ENCODE data around the gene FNDC3B.

Gene FNDC3B

DNA sequence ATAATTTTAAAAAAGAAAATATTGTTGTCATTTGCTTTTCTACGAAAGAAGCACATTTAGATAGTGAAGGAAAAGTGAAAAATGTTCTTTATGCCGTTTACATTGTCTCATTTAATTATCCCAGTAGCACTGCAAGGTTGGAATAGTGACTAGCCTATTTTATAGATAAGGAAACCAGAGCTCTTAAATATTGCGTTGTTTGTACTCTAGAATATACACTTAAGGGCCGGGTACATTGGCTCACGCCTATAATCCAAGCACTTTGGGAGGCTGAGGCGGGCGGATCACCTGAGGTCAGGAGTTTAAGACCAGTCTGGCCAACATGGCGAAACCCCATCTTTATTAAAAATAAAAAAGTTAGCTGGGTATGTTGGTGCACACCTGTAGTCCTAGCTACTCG lies 127.5 kb downstream of the FNDC3B start:
- no peak for DNase-seq (ENCODE audit: insufficient read length, low spot score)
- FAIRE-seq, result no peak
- no peak for TF ChIP-seq POLR2A (IDR thresholded peaks at IDR 0.05; ENCODE audit: low read depth, low read length)

DNA sequence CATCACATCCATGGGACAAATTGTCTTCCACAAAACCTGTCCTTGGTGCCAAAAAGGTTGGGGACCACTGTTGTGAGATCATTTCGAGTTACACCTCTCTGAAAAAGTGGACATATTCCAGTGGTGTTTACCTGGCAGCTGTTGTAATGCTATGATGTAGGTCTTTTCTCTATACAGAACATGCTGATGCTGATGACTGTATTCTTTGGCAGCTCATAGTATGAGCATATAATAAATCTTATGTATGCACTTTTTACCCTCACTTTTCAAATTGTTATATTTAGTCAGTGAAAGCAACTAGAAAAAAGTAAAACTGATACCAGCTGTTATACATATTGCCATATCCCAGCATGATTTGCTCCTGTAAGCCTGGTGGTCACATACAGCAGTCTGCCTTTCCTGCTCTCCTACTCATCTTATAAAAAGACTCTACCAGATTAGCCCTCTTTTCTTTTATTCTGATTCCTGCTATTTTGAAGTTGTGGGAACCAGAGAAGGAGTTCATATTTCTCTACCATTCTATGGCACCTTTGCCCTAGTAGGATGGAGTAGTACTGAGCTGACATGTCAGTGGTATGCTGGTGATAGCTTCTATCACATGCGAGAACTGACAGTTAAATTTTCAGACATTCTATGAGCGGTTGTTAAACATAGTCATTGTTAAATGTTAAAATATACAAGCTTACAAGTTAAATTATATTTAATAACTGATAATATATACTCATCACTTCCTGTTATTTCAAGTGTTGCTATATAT lies 128.7 kb downstream of the FNDC3B start:
- DNase-seq (ENCODE audit: insufficient read length, low spot score) (no peak), FAIRE-seq (no peak)
- no peak for TF ChIP-seq POLR2A (IDR thresholded peaks at IDR 0.05; ENCODE audit: low read depth, low read length)

DNA sequence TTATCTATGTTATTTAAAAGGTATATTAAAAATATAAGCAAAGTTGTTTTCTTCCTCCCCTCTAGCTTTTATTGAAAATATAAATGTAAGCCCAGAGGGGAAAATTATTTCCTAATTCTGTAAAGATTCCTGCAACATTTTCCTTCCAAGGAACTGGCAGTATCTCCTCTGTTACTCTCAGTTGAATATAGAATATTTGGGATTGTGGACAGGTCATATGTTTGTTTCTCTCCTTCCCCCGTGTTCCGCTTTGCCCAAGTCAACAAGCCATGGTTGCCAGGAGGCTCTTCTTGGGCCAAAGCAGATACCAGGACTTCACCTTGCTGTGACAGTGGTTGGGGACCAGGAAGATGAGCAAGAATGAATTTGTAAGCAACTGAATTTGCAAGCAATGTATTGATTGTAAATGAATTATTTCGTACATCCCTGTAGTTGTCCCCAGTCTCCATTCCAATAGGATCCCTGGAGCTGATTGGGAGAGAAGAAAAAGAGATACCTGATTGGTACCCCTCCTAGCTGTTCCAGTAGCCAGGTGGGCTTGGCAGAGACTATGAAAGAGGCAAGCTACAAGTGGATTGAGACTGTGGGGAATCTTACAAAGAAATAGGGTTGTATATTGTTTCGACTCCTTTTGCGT lies 130.8 kb downstream of the FNDC3B start:
- no peak for TF ChIP-seq POLR2A (IDR thresholded peaks at IDR 0.05; ENCODE audit: low read depth, low read length)
- DNase-seq (ENCODE audit: insufficient read length, low spot score) (no peak), FAIRE-seq (no peak)

DNA sequence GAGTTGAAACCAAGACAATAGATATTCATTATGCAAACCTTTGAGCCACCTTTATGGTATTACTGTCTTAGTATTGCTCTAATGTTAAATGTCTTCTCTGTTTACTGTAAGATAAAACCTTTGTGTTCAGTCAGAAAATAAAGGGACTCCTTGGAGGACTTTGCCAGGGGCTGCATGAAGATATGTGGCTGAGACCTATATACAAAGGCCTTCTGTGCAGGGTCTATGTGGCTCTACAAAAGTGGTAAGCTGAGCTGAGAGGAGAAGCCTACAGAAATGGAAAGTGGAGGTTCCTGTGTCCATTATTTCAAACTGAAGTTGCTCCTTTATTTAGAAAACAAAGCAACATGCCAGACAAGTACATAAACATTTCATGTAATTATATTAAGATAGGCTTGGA lies 131.5 kb downstream of the FNDC3B start:
- FAIRE-seq, result no peak
- no peak for TF ChIP-seq POLR2A (IDR thresholded peaks at IDR 0.05; ENCODE audit: low read depth, low read length)
- DNase-seq (ENCODE audit: insufficient read length, low spot score), result no peak

DNA sequence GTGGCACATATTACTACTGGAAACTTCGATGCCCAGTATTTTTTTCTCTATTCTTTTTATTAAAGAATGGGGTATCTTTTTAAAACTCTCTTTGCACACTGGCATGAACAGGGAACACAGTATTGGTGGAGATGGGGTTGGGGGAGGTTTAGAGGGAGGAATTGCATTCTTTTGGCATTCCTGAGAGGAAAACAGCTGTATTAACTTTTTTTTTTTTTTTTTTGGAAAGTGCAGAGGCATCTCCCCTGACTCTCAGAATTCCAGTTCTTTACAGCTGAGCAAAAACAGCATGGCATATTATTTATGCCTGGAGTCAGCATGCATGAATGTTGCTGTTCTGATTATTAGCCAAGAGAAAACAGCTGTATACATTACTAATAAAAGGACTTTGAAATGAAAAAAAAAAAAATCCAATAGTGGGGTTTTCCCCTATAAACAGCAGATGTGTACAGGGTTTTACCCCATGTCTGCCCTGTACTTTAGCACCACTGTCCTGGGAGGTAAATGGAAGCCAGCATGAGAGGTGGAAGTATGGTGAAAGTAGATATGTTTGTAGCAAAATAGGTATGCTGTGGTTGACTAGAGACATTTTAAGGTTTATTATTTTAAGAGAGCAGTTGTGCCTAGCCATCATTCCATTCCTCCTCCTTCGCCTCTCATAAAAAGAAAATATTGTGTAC lies 132.2 kb downstream of the FNDC3B start:
- no peak for DNase-seq (ENCODE audit: insufficient read length, low spot score)
- TF ChIP-seq POLR2A (IDR thresholded peaks at IDR 0.05; ENCODE audit: low read depth, low read length), result no peak
- no peak for FAIRE-seq

DNA sequence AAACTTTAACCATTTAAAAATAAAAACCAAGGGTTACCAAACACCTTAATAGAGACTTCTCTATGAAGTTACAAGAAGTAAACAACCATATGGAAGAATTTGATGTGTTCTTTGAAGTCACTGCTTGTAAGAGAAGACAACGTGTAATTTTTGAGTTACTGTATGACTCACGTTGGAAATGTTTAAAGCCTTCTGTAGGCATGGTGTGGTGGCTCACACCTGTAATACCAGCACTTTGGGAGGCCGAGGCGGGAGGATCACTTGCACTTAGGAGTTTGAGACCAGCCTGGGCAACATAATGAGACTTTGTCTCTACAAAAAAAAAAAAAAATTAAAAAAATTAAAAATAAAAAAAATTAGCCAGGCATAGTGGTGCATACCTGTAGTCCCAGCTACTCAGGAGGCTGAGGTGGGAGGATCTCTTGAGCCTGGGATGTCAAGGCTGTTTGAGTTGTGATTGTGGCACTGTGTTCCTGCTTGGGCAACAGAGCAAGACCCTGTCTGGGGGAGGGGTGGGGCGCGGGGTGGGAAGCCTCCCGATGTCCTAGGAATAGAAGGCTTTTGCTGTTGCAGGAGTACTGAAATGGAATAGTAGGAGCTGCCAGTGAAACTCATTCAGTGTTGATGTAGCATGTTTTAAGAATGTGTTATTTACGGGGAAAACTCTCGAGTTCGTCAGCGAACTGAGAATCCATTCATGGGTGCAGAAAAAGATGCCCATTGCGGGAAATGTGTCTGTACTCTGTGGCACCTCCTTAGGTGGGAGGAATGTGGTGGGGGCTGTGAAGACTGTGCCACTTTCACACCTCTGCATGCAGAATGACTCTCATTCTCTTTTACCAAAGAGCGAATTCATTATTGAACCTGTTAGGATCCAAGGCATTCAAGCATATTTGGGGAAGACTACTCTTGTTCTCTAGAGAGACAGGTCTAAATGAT lies 134.2 kb downstream of the FNDC3B start:
- TF ChIP-seq POLR2A (IDR thresholded peaks at IDR 0.05; ENCODE audit: low read depth, low read length), result no peak
- DNase-seq (ENCODE audit: insufficient read length, low spot score), result no peak
- no peak for FAIRE-seq

DNA sequence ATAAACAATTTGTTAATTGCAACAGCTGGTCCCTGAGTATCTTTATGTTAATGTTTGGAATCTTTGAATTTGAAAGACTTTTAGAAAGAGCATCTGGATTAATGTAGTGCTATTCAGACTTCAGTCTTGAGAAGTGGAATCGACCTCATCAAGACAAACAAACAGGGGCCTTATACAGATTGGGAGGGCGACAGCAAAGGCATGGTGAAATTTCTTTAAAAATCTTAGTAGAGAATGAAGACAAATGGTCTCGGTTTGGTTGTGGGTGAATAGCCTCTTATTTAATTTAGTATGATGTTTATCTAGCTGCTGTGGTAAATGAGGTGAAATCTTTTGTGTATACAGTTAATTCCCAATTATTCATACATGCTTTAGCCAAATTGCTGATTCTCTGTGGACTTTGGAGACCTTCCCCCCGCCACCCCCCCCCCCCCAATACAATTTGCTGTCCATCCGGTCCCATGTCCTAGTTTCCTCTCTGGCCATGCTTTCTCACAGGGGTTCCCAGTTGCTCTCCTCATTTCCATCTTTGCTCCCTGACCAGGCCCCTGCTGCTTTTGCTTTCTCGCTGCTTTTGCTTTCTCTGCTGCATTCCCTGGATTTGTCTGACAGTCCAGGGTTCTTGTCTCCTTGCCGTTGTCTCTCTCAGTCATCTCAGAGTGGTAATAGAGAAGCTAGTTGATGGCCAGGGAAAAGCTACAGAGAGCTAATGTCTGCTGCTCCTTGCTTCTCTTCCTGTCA lies 135.3 kb downstream of the FNDC3B start:
- no peak for TF ChIP-seq POLR2A (IDR thresholded peaks at IDR 0.05; ENCODE audit: low read depth, low read length)
- no peak for DNase-seq (ENCODE audit: insufficient read length, low spot score)
- no peak for FAIRE-seq

DNA sequence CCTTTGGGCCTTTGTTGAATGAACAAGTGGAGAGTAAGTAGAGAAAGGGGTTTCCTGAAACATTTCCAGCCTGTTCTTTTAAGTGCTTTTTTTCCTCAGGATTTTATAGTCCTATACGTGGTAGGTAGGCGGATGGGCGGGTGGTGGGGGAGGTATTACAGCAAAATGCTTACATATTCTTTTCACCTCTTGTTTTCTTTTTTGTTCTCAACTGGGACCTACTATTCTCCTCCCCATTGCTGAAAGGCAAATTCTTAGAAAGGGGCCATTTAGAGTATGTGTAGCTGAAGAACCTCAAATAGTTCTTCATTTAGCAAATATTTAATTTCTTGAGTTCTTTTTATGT lies 135.8 kb downstream of the FNDC3B start:
- FAIRE-seq, result no peak

DNA sequence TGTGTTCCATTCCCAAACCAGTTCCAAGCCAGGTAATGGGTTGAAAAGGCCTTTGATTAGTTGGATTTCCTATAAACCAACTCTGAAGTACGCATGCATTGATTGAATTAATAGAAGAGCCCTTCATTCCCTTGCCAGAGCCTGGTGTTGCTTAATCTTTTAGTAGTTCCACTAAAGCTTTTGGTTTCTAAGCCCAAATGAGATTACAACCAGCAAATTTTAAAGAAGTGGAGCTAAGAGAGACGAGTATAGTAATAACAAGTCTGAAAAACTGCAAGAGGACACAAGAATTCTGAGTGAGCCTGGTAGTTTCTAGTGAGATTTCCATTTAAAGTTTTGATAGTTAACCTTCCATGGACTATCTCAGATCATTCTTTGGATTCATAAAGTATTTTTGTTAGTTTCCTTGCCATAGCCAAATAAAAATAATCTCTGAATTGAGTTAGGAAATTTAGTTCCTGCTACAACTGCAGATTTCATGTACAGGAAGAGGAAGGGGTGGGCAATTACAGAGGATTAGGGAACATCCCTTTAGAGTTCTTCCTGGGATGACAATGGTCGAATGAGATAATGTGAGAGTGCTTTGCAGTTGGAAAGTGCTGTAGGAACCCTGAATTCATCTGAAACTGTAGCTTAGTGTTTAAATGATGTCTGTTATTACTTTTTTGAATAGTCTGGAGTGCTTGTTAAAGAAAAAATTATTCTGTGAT lies 136.8 kb downstream of the FNDC3B start:
- TF ChIP-seq POLR2A (IDR thresholded peaks at IDR 0.05; ENCODE audit: low read depth, low read length), result no peak
- DNase-seq (ENCODE audit: insufficient read length, low spot score) (no peak), FAIRE-seq (no peak)

More for the DNA sequence above, 135.8 kb downstream of the FNDC3B start:
- no peak for TF ChIP-seq POLR2A (IDR thresholded peaks at IDR 0.05; ENCODE audit: low read depth, low read length)
- no peak for DNase-seq (ENCODE audit: insufficient read length, low spot score)

DNA sequence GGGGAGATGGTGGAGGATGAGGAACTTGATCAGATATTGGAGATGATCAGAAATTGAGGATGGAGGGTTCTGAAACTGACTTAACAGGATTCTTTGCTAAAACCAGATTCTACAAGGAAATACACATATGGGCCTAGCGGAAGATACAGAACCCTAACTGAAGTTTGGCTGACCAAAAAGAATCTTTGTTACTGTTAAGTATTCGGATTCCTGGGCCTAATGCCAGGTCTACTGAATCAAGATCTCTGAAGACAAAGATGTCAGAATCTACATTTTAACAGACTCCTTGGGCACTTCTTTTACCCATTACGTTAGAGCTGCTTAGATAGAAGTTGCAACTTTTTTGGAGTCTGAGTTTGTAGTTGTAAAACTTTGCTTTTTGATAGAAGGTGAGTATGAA lies 137.7 kb downstream of the FNDC3B start:
- no peak for FAIRE-seq
- no peak for DNase-seq (ENCODE audit: insufficient read length, low spot score)
- no peak for TF ChIP-seq POLR2A (IDR thresholded peaks at IDR 0.05; ENCODE audit: low read depth, low read length)

DNA sequence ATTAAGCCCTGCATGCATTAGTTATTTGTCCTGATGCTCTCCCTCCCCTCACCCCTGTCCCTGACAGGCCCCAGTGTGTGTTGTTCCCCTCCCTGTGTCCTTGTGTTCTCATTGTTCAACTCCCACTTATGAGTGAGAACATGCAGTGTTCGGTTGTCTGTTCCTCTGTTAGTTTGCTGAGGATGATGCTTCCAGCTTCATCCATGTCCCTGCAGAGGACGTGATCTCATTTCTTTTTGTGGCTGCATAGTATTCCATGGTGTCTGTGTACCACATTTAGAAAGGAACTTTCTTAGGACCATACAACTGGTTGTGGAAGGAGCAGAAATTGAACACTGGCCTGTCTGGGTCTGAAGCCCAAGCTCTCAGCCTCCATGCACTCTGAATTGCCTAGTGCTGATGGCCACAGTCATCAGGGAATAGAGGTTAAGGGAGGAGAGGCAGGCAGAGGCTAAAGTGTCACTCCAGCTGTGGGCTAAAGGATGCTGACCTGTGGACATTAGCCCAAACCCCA lies 138.5 kb downstream of the FNDC3B start:
- no peak for DNase-seq (ENCODE audit: insufficient read length, low spot score)
- TF ChIP-seq POLR2A (IDR thresholded peaks at IDR 0.05; ENCODE audit: low read depth, low read length), result no peak
- FAIRE-seq, result no peak

DNA sequence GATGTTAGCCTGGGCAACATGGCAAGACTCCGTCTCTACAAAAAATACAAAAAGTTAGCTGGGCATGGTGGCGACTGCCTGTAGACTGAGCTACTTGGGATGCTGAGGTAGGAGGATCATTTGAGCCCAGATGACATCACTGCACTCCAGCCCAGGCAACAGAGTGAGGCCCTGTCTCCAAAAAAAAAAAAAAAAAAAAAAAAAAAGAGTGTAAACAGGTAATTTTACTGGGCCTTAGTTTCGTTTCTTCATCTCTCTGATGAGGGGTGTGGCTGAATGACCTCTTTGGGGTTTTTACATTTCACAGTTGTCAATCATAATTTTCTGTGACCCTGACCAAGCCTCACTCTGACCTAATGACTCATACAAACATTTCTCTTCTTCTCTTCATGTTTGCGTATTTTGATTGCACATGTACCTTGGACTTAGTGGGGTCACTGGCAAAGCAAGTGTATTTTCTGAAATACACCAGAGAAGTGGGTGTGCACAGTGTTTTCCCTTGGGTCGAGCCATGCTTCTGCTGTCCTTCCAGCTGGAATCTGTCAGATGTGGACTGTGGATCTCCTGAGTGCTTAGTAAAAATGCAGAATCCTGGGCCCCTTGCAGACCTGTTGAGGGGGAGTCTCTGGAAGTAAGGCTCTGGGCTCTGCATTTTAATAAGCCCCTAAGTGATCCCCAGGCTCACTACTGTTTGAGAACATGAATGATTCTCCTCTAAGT lies 140.5 kb downstream of the FNDC3B start:
- DNase-seq (ENCODE audit: insufficient read length, low spot score) (no peak), FAIRE-seq (no peak)
- TF ChIP-seq POLR2A (IDR thresholded peaks at IDR 0.05; ENCODE audit: low read depth, low read length), result no peak

Data from H54 (cell line).